Measurements from ENCODE around the gene LSM2. TPM values are rescaled to one million over a fixed set of nuclear protein-coding genes. Genes with fewer than 3 reads are reported as not detected.
"Not testable (repeated sequence)": the region's sequence is repeated elsewhere in the genome, so short reads cannot be mapped to it uniquely, and the experiment has no call there.

The LSM2 gene
- total RNA-seq, 2 donors from 2014 or later: 106 to 119 TPM

GRCh38 chr6:31811645-31812044, 4.9 kb upstream of the LSM2 start:
- no peaks in the 10 kb centered on the region for H3K9me3 ChIP-seq (ENCODE audit: control insufficient read depth, low read length)
- Mint-ChIP-seq H3K9me3 (peaks cover 3% of the 10 kb centered on the region), H3K27me3 (ENCODE audit: insufficient read depth) (no peaks in the 10 kb centered on the region), H3K4me3 (no peak overlapping the region), H3K4me1 (peaks cover 8% of the 10 kb centered on the region), H3K36me3 (ENCODE audit: low read depth) (no peaks in the 10 kb centered on the region), H3K27ac (no peak overlapping the region)
- H3K9ac ChIP-seq (ENCODE audit: extremely low read depth, low read length, poor library complexity, severe bottlenecking): no peak overlapping the region
- DNase-seq: no peak
- no peaks in the 10 kb centered on the region for H3K4me1 ChIP-seq (ENCODE audit: control insufficient read depth, insufficient read depth, low read length)
- 92 to 95% methylated on average over 10 to 12 of the region's 12 CpGs for WGBS, 2 experiments (ENCODE audit: insufficient coverage in 1 of 2, insufficient read length in 1 of 2)
- H3K4me3 ChIP-seq (ENCODE audit: low read length): no peak overlapping the region
- H3K27me3 ChIP-seq (ENCODE audit: control insufficient read depth, insufficient read depth, low read length, poor library complexity, severe bottlenecking): no peaks in the 10 kb centered on the region
- H3K27ac ChIP-seq (ENCODE audit: low read depth, low read length): no peak overlapping the region
- no peak for TF ChIP-seq CTCF (conservative IDR thresholded peaks at IDR 0.05)
- no peaks in the 10 kb centered on the region for H3K36me3 ChIP-seq (ENCODE audit: control insufficient read depth, insufficient read depth, low read length)

GRCh38 chr6:31808599-31808998, 1.8 kb upstream of the LSM2 start:
- H3K27me3 ChIP-seq (ENCODE audit: control insufficient read depth, insufficient read depth, low read length, poor library complexity, severe bottlenecking); H3K36me3 ChIP-seq (ENCODE audit: control insufficient read depth, insufficient read depth, low read length); H3K4me1 ChIP-seq (ENCODE audit: control insufficient read depth, insufficient read depth, low read length); H3K27me3 Mint-ChIP-seq (ENCODE audit: insufficient read depth); H3K36me3 Mint-ChIP-seq (ENCODE audit: low read depth); H3K27ac Mint-ChIP-seq; H3K4me3 Mint-ChIP-seq; H3K9me3 Mint-ChIP-seq; H3K4me1 Mint-ChIP-seq; H3K4me3 ChIP-seq (ENCODE audit: low read length); H3K27ac ChIP-seq (ENCODE audit: low read depth, low read length); H3K9ac ChIP-seq (ENCODE audit: extremely low read depth, low read length, poor library complexity, severe bottlenecking); DNase-seq; H3K9me3 ChIP-seq (ENCODE audit: control insufficient read depth, low read length): not testable (repeated sequence)
- WGBS, 2 experiments (ENCODE audit: insufficient coverage in 1 of 2, insufficient read length in 1 of 2): 93 to 100% methylated on average over 8 to 10 of the region's 10 CpGs

- H3K4me3 Mint-ChIP-seq: peak overlapping the region; percentile 87
- H3K36me3 Mint-ChIP-seq (ENCODE audit: low read depth): peaks cover 22% of the 10 kb centered on the region
- no peak for TF ChIP-seq CTCF (conservative IDR thresholded peaks at IDR 0.05)
- H3K4me1 Mint-ChIP-seq: peaks cover 6% of the 10 kb centered on the region
- H3K9me3 ChIP-seq (ENCODE audit: control insufficient read depth, low read length): no peaks in the 10 kb centered on the region
- no peaks in the 10 kb centered on the region for H3K4me1 ChIP-seq (ENCODE audit: control insufficient read depth, insufficient read depth, low read length)
- no peaks in the 10 kb centered on the region for H3K27me3 ChIP-seq (ENCODE audit: control insufficient read depth, insufficient read depth, low read length, poor library complexity, severe bottlenecking)
- no peaks in the 10 kb centered on the region for H3K27me3 Mint-ChIP-seq (ENCODE audit: insufficient read depth)
- peaks cover 17% of the 10 kb centered on the region for H3K36me3 ChIP-seq (ENCODE audit: control insufficient read depth, insufficient read depth, low read length)
- WGBS, 2 experiments (ENCODE audit: insufficient coverage in 1 of 2, insufficient read length in 1 of 2): 18 to 20% methylated on average over 5 to 7 of the region's 7 CpGs
- H3K27ac ChIP-seq (ENCODE audit: low read depth, low read length): peak overlapping the region; percentile 74
- H3K9me3 Mint-ChIP-seq: no peaks in the 10 kb centered on the region
- H3K9ac ChIP-seq (ENCODE audit: extremely low read depth, low read length, poor library complexity, severe bottlenecking): peak overlapping the region; percentile 82
- H3K27ac Mint-ChIP-seq: peak overlapping the region; percentile 93
- no peak for DNase-seq
- peak overlapping the region; percentile 97 for H3K4me3 ChIP-seq (ENCODE audit: low read length)
Measured at GRCh38 chr6:31805939-31806469, 762 bp downstream of the LSM2 start.

GRCh38 chr6:31801031-31801927, 5.5 kb downstream of the LSM2 start:
- H3K27me3 ChIP-seq (ENCODE audit: control insufficient read depth, insufficient read depth, low read length, poor library complexity, severe bottlenecking); H3K4me3 Mint-ChIP-seq; H3K27ac Mint-ChIP-seq; DNase-seq; H3K9me3 Mint-ChIP-seq; H3K9ac ChIP-seq (ENCODE audit: extremely low read depth, low read length, poor library complexity, severe bottlenecking); H3K27ac ChIP-seq (ENCODE audit: low read depth, low read length); H3K4me3 ChIP-seq (ENCODE audit: low read length); H3K9me3 ChIP-seq (ENCODE audit: control insufficient read depth, low read length); H3K4me1 ChIP-seq (ENCODE audit: control insufficient read depth, insufficient read depth, low read length); H3K27me3 Mint-ChIP-seq (ENCODE audit: insufficient read depth); H3K4me1 Mint-ChIP-seq: not testable (repeated sequence)
- 95 to 96% methylated on average over 3 to 7 of the region's 8 CpGs for WGBS, 2 experiments (ENCODE audit: insufficient coverage in 1 of 2, insufficient read length in 1 of 2)
- H3K36me3 ChIP-seq (ENCODE audit: control insufficient read depth, insufficient read depth, low read length): peaks cover 39% of the 10 kb centered on the region
- peaks cover 33% of the 10 kb centered on the region for H3K36me3 Mint-ChIP-seq (ENCODE audit: low read depth)

Data from endodermal cell (in vitro differentiated cells).